ENCODE data around the gene PROC. TPM values are rescaled to one million over a fixed set of nuclear protein-coding genes. Genes with fewer than 3 reads are reported as not detected.

Gene PROC
- total and polyA plus RNA-seq, 8 donors = 0.50 to 4.6 (median 3.7) TPM; not detected in 1

DNA sequence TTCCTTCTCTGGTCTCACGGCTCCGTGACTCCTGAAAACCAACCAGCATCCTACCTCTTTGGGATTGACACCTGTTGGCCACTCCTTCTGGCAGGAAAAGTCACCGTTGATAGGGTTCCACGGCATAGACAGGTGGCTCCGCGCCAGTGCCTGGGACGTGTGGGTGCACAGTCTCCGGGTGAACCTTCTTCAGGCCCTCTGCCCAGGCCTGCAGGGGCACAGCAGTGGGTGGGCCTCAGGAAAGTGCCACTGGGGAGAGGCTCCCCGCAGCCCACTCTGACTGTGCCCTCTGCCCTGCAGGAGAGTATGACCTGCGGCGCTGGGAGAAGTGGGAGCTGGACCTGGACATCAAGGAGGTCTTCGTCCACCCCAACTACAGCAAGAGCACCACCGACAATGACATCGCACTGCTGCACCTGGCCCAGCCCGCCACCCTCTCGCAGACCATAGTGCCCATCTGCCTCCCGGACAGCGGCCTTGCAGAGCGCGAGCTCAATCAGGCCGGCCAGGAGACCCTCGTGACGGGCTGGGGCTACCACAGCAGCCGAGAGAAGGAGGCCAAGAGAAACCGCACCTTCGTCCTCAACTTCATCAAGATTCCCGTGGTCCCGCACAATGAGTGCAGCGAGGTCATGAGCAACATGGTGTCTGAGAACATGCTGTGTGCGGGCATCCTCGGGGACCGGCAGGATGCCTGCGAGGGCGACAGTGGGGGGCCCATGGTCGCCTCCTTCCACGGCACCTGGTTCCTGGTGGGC is 10.0 kb downstream of the PROC start:
- peaks cover 5 to 15% of the 10 kb centered on the region in 2 donors for H3K27me3 ChIP-seq
- peaks cover 3 to 9% of the 10 kb centered on the region in 2 donors for H3K4me1 ChIP-seq
- ATAC-seq (no peak), DNase-seq (no peak)
- H3K9me3 ChIP-seq = no peaks in the 10 kb centered on the region
- TF ChIP-seq CTCF (IDR thresholded peaks at IDR 0.05) = no peak
- no peaks in the 10 kb centered on the region for H3K36me3 ChIP-seq
- H3K4me3 ChIP-seq = no peak overlapping the region
- intact Hi-C loops (cut with DNase I) = no loop called here
- no peak overlapping the region for H3K27ac ChIP-seq

- Histone ChIP-seq H3K36me3 (no peaks in the 10 kb centered on the region), H3K27ac (no peak overlapping the region), H3K4me3 (no peak overlapping the region), H3K27me3 (peaks cover 0 to 10% of the 10 kb centered on the region in 2 donors), H3K4me1 (peaks cover 0 to 4% of the 10 kb centered on the region in 2 donors), H3K9me3 (no peaks in the 10 kb centered on the region)
- no peak for ATAC-seq
- no peak for DNase-seq
- no peak for TF ChIP-seq CTCF (IDR thresholded peaks at IDR 0.05)
- intact Hi-C loops (cut with DNase I) = no loop called here
These were observed 10.5 kb downstream of the PROC start for GRCh38 chr2:127428815-127429109.

DNA sequence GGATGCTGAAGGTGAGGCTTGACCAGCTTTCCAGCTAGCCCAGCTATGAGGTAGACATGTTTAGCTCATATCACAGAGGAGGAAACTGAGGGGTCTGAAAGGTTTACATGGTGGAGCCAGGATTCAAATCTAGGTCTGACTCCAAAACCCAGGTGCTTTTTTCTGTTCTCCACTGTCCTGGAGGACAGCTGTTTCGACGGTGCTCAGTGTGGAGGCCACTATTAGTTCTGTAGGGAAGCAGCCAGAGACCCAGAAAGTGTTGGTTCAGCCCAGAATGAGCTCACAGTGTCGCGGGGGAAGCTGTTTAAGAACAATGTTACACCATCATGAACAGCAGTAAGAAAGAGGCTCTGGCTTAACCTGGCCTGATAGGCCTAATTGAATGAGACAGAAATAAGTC is 11.1 kb downstream of the PROC start:
- ATAC-seq (no peak), DNase-seq (no peak)
- intact Hi-C loops (cut with DNase I) = no loop called here
- H3K9me3 ChIP-seq = no peaks in the 10 kb centered on the region
- H3K36me3 ChIP-seq = no peaks in the 10 kb centered on the region
- H3K4me1 ChIP-seq = no peaks in the 10 kb centered on the region
- no peak overlapping the region for H3K4me3 ChIP-seq
- H3K27ac ChIP-seq = no peak overlapping the region
- TF ChIP-seq CTCF (IDR thresholded peaks at IDR 0.05) = no peak
- peaks cover 0 to 4% of the 10 kb centered on the region in 2 donors for H3K27me3 ChIP-seq

DNA sequence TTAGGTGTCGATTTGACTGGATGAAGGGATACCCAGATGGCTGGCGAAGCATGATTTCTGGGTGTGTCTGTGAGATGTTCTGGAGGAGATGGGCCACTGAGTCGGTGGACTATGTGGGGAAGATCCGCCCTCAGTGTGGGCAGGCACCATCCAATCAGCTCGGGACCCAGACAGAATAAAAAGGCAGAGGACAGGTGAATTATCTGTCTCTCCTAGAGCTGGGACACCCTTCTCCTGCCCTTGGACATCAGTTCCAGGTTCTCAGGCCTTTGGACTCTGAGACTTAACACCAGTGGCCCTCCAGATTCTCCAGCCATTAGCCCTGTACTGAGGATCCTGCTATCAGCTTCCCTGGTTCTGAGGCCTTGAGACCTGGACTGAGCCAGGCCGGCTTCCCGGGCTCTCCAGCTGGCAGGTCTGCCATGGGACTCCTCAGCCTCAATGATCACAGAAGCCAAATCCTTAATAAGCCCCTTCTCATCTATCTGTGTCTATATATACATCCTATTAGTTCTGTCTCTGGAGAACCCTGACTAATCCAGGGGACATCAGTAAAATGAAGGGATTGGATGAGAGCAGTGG is 11.7 kb downstream of the PROC start:
- Histone ChIP-seq H3K9me3 (no peaks in the 10 kb centered on the region), H3K4me1 (no peaks in the 10 kb centered on the region), H3K4me3 (no peak overlapping the region), H3K27me3 (no peaks in the 10 kb centered on the region), H3K36me3 (no peaks in the 10 kb centered on the region), H3K27ac (no peak overlapping the region)
- ATAC-seq = no peak
- TF ChIP-seq CTCF (IDR thresholded peaks at IDR 0.05) = no peak
- intact Hi-C loops (cut with DNase I) = no loop called here
- no peak for DNase-seq

- Histone ChIP-seq H3K36me3 (no peaks in the 10 kb centered on the region), H3K4me3 (no peak overlapping the region), H3K4me1 (no peaks in the 10 kb centered on the region), H3K9me3 (no peaks in the 10 kb centered on the region), H3K27ac (no peak overlapping the region), H3K27me3 (no peaks in the 10 kb centered on the region)
- intact Hi-C loops (cut with DNase I) = no loop called here
- DNase-seq (no peak), ATAC-seq (no peak)
- TF ChIP-seq CTCF (IDR thresholded peaks at IDR 0.05) = no peak
These were observed 13.3 kb downstream of the PROC start for GRCh38 chr2:127431408-127432023.
